ENCODE results near the gene SAG. TPM values are rescaled to one million over a fixed set of nuclear protein-coding genes. Genes with fewer than 3 reads are reported as not detected.

Gene SAG
- total and polyA plus RNA-seq, 2 of the 13 experiments (the other 11 are each of a cell fraction or from before 2014, with no cell fraction given), result not detected

GRCh38 chr2:233369897-233370685 lies 62.5 kb downstream of the SAG start (continued):
- TF ChIP-seq PREB (CRISPR knock-in tag; IDR thresholded peaks at IDR 0.05) (no peak), UBTF (CRISPR knock-in tag; IDR thresholded peaks at IDR 0.05) (no peak)

GRCh38 chr2:233371641-233372040 lies 64.0 kb downstream of the SAG start:
- H4K20me1 ChIP-seq (ENCODE audit: insufficient read depth, low read length), result 0 out of 2 replicates have a peak, but pooled peaks cover 5% of the 10 kb centered on the region
- 83% methylated on average over 2 of the region's 2 CpGs for WGBS (ENCODE audit: low lambda C conversion rate)
- H2AFZ ChIP-seq (ENCODE audit: low read length), result no peak overlapping the region
- H3K79me2 ChIP-seq (ENCODE audit: insufficient read depth, low read length), result peaks cover 14% of the 10 kb centered on the region
- FAIRE-seq (no peak), ATAC-seq (no peak), DNase-seq (ENCODE audit: low spot score) (no peak)
- TF ChIP-seq CAMTA2 (CRISPR knock-in tag; IDR thresholded peaks at IDR 0.05; ENCODE audit: borderline replicate concordance), result no peak
- no peak for TF ChIP-seq ATM (IDR thresholded peaks at IDR 0.05; ENCODE audit: borderline replicate concordance)
- no peak for TF ChIP-seq GLI4 (CRISPR knock-in tag; IDR thresholded peaks at IDR 0.05; ENCODE audit: borderline replicate concordance)
- TF ChIP-seq ZSCAN9 (CRISPR knock-in tag; IDR thresholded peaks at IDR 0.05; ENCODE audit: borderline replicate concordance), result no peak
- TF ChIP-seq EEA1 (CRISPR knock-in tag; IDR thresholded peaks at IDR 0.05; ENCODE audit: borderline replicate concordance), result no peak
- TF ChIP-seq ZNF503 (CRISPR knock-in tag; IDR thresholded peaks at IDR 0.05), result no peak
- no peak for TF ChIP-seq SP5 (CRISPR knock-in tag; IDR thresholded peaks at IDR 0.05; ENCODE audit: borderline replicate concordance, low read depth)
- TF ChIP-seq SMYD3 (CRISPR knock-in tag; IDR thresholded peaks at IDR 0.05), result no peak
- no peak for TF ChIP-seq ZBTB8A (CRISPR knock-in tag; IDR thresholded peaks at IDR 0.05; ENCODE audit: borderline replicate concordance, low read depth)
- TF ChIP-seq IKZF1 (IDR thresholded peaks at IDR 0.05), result no peak
- intact Hi-C loops (cut with micrococcal nuclease; ENCODE audit: unreplicated experiment), result no loop called here
- no peaks in the 10 kb centered on the region for H3K27me3 ChIP-seq (ENCODE audit: control insufficient read depth in 1 of 2, insufficient read depth in 2 of 2, low read length in 2 of 2)
- no peak overlapping the region for H3K27ac ChIP-seq (ENCODE audit: extremely low read length, insufficient read depth, low read length)
- no peak overlapping the region for H3K4me3 ChIP-seq (replicated peaks in 1 of 3; ENCODE audit: insufficient read depth in 1 of 3, low read depth in 2 of 3, low read length in 3 of 3)
- H3K4me1 ChIP-seq (ENCODE audit: insufficient read depth, low read length), result peaks cover 35% of the 10 kb centered on the region
- CTCF ChIA-PET (ENCODE audit: low intra/inter-chr PET ratio, low total read pairs), result no interaction called here
- POLR2A ChIA-PET, result no interaction called here
- no TSS peak for BruUV-seq (replicated peaks)
- no peaks in the 10 kb centered on the region; a peak in 4 of 5 replicates for H3K36me3 ChIP-seq (replicated peaks in 1 of 2; ENCODE audit: control insufficient read depth in 1 of 2, insufficient read depth in 2 of 2, low read length in 2 of 2)
- H3K9ac ChIP-seq (ENCODE audit: insufficient read depth, low read depth, low read length), result no peak overlapping the region
- in situ Hi-C loops (cut with HindIII; ENCODE audit: extremely low pct_ligation_motif_present, low pct_unique_long_range_greater_than_20kb), result no loop called here
- H3K9me3 ChIP-seq (ENCODE audit: low read length), result no peaks in the 10 kb centered on the region
- H3K4me2 ChIP-seq (ENCODE audit: low read depth, low read length), result no peak overlapping the region
